ENCODE measurements around the gene SLC6A3. TPM values are rescaled to one million over a fixed set of nuclear protein-coding genes. Genes with fewer than 3 reads are reported as not detected.

Gene SLC6A3
- total and polyA plus RNA-seq, 2 donors (not counting 3 experiments of a cell fraction or from before 2014, with no cell fraction given): not detected

DNA sequence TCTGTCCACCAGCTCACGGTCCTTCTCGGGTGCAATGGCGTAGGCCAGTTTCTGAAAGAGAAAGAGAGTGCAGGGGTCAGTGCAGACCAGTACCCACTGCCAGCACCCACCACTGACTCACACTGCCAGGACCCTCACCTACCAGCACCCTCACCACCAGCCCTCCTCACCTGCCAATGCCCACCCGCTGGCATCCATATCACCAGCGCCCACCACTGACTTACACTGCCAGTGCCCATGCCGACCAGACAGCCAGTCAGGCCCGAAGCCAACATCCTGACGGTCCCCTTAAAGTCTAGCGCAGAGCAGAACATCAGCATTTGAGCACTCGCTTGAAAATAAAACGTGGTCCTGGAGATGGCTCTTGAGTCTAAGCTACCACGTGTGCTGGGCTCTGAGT is 44.3 kb downstream of the SLC6A3 start:
- H3K36me3 ChIP-seq (ENCODE audit: control insufficient read depth in 2 of 2, extremely low read depth in 1 of 2, insufficient read depth in 2 of 2, low read length in 2 of 2): no peaks in the 10 kb centered on the region
- dilution Hi-C loops (cut with MboI; ENCODE audit: extremely low pct_ligation_motif_present, low sequenced_read_pairs) (no loop called here), intact Hi-C loops (cut with micrococcal nuclease) (no loop called here)
- CTCF ChIA-PET: no interaction called here
- no peak overlapping the region for H2AFZ ChIP-seq (ENCODE audit: low read depth, low read length)
- no TSS peak for BruUV-seq (replicated peaks)
- no peaks in the 10 kb centered on the region for H4K20me1 ChIP-seq (replicated peaks; ENCODE audit: control insufficient read depth, extremely low read depth, insufficient read depth, low read length)
- no peaks in the 10 kb centered on the region for H3K4me1 ChIP-seq (ENCODE audit: control insufficient read depth, extremely low read depth, insufficient read depth, low read length)
- DNase-seq (ENCODE audit: low read depth, low spot score) (no peak), FAIRE-seq (no peak)
- H3K9ac ChIP-seq (replicated peaks; ENCODE audit: extremely low read depth, insufficient read depth, low read length): no peak overlapping the region
- H3K4me3 ChIP-seq (replicated peaks in 1 of 3; ENCODE audit: insufficient read depth in 1 of 3, low read depth in 1 of 3, low read length in 3 of 3): no peak overlapping the region
- POLR2A ChIA-PET: no interaction called here
- no peaks in the 10 kb centered on the region for H3K9me3 ChIP-seq (replicated peaks; ENCODE audit: control insufficient read depth, insufficient read depth, low read length)
- no peaks in the 10 kb centered on the region for H3K27me3 ChIP-seq (ENCODE audit: control insufficient read depth in 2 of 2, insufficient read depth in 2 of 2, low read length in 2 of 2)
- no peaks in the 10 kb centered on the region for H3K79me2 ChIP-seq (ENCODE audit: control insufficient read depth, insufficient read depth, low read length)
- TF ChIP-seq EZH2 (IDR thresholded peaks at IDR 0.05; ENCODE audit: borderline replicate concordance, low read depth, low read length, severe bottlenecking): no peak
- TF ChIP-seq, protein P1, sequence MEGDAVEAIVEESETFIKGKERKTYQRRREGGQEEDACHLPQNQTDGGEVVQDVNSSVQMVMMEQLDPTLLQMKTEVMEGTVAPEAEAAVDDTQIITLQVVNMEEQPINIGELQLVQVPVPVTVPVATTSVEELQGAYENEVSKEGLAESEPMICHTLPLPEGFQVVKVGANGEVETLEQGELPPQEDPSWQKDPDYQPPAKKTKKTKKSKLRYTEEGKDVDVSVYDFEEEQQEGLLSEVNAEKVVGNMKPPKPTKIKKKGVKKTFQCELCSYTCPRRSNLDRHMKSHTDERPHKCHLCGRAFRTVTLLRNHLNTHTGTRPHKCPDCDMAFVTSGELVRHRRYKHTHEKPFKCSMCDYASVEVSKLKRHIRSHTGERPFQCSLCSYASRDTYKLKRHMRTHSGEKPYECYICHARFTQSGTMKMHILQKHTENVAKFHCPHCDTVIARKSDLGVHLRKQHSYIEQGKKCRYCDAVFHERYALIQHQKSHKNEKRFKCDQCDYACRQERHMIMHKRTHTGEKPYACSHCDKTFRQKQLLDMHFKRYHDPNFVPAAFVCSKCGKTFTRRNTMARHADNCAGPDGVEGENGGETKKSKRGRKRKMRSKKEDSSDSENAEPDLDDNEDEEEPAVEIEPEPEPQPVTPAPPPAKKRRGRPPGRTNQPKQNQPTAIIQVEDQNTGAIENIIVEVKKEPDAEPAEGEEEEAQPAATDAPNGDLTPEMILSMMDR (IDR thresholded peaks at IDR 0.05; ENCODE audit: extremely low read depth in 1 of 2, insufficient read depth in 1 of 2, low read depth in 1 of 2, low read length in 2 of 2): no peak
- TF ChIP-seq, protein P2, sequence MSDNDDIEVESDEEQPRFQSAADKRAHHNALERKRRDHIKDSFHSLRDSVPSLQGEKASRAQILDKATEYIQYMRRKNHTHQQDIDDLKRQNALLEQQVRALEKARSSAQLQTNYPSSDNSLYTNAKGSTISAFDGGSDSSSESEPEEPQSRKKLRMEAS (IDR thresholded peaks at IDR 0.05; ENCODE audit: insufficient read depth, insufficient read length): no peak
- TF ChIP-seq POLR2AphosphoS5 (IDR thresholded peaks at IDR 0.05; ENCODE audit: insufficient read depth, low read depth, low read length): no peak
- no peak for TF ChIP-seq FOS (IDR thresholded peaks at IDR 0.05; ENCODE audit: borderline replicate concordance, insufficient read depth, low read length)
- TF ChIP-seq POLR2A (IDR thresholded peaks at IDR 0.05; ENCODE audit: low read depth, low read length): no peak
- no peak for TF ChIP-seq GATA2 (IDR thresholded peaks at IDR 0.05; ENCODE audit: insufficient read depth, insufficient read length, low read depth, low read length)
- no peak for TF ChIP-seq MYC (IDR thresholded peaks at IDR 0.05; ENCODE audit: low read depth, low read length)
- TF ChIP-seq JUN (IDR thresholded peaks at IDR 0.05; ENCODE audit: borderline replicate concordance, insufficient read depth, insufficient read length, low read depth): no peak
- no peak overlapping the region for H3K27ac ChIP-seq (ENCODE audit: insufficient read depth, low read depth, low read length)
- H3K9me1 ChIP-seq (replicated peaks; ENCODE audit: control insufficient read depth, extremely low read depth, insufficient read depth, low read length): no peaks in the 10 kb centered on the region
- no peak overlapping the region for H3K4me2 ChIP-seq (ENCODE audit: insufficient read depth, low read length)
